G401 (cell line): ENCODE measurements around the gene DLG3. TPM values are rescaled to one million over a fixed set of nuclear protein-coding genes. Genes with fewer than 3 reads are reported as not detected.

Source experiments
- total RNA-seq: library from RNA; depleted of rRNA; stranded (reverse); fragments of >200 nt; shearing (Covaris generic); gene quantifications from 2 replicates; pipeline ENCODE4 v1.2.3, GENCODE V29; 2014; rRNA removed

The DLG3 gene
- total RNA-seq, 1 experiment from 2014 or later = 24.0 TPM

Other genes starting within 250 kb of the DLG3 start
- gene AWAT1, start 210.2 kb upstream of the DLG3 start, total RNA-seq = not detected in 2 replicates
- gene P2RY4, start 184.6 kb upstream of the DLG3 start, total RNA-seq = 0.20 TPM in 1 of 2 replicates, not detected in the other
- not detected in 2 replicates for gene ARR3, start 176.5 kb upstream of the DLG3 start, total RNA-seq
- not detected in 2 replicates for gene RAB41, start 162.7 kb upstream of the DLG3 start, total RNA-seq
- gene PDZD11, start 154.9 kb upstream of the DLG3 start, total RNA-seq = 38.8 and 55.4 TPM in 2 replicates
- gene KIF4A, start 154.7 kb upstream of the DLG3 start, total RNA-seq = 33.4 and 38.1 TPM in 2 replicates
- 0.54 TPM in 1 of 2 replicates, not detected in the other for gene GDPD2, start 21.5 kb upstream of the DLG3 start, total RNA-seq